ENCODE results near the gene SAA4.
"Not testable (repeated sequence)": the region's sequence is repeated elsewhere in the genome, so short reads cannot be mapped to it uniquely, and the experiment has no call there.

The SAA4 gene

DNA sequence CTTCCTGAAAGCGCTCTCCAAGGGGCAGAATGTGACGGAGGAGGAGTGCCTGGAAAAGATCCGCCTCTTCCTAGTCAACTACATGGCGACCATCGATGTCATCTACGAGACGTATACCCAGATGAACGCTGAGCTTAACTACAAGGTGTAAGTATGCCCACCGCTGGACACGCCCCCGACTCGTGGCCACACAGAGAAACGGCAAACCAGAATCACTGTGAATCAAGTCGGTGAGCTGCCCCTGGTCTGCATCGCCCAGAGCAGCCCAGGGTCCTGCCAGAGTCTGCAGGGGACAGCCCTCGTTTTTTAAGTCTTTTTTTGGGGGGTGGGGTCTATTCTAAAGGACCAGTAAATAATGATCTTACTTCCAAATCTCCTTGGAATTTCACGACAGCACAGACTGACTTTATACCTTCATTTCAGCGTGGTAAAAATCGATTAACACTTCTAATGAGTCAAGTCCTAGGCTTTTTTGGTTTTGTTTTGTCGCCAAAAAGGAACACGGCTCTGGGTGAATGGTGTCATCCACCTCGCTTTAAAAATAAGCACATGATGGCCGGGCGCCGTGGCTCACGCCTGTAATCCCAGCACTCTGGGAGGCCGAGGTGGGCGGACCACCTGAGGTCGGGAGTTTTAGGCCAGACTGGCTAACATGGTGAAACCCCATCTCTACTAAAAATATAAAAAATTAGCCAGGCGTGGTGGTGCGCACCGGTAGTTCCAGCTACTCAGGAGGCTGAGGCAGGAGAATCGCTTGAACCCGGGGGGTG lies 46.9 kb downstream of the SAA4 start:
- DNase-seq (ENCODE audit: low spot score), result not testable (repeated sequence)

DNA sequence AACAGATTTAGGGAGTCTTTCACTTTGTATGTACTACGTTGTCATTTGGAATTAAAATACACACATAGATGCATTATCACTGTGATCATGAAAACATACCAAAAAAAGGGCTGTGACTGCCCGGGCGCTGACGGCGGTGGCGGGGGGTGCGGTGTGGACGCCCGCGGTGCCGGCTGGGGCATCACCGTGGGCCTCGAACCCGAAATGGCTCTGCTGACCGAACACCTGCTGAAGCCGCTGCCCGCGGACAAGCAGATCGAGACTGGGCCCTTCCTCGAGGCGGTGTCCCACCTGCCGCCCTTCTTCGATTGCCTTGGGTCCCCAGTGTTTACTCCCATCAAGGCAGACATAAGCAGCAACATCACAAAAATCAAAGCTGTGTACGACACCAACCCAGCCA lies 47.8 kb downstream of the SAA4 start:
- no peak for DNase-seq (ENCODE audit: low spot score)
